WERI-Rb-1 (cell line): ENCODE results near the gene DNAH10.

Source experiments
- DNase-seq: peaks from one replicate; pipeline ENCODE4 v3.0.0-alpha.2; 2020
- H3K27ac ChIP-seq: fragments of 250-450 bp; sonication (Bioruptor Pico); 2 replicates; pipeline ENCODE4 v1.5.1; 2020; ENCODE audit warnings: mild to moderate bottlenecking, moderate library complexity
- H3K27me3 ChIP-seq: fragments of 250-450 bp; sonication (Bioruptor Pico); 2 replicates; pipeline ENCODE4 v1.5.1; 2021; ENCODE audit warnings: mild to moderate bottlenecking, low read depth, moderate library complexity; ENCODE audit not compliant: insufficient read depth, severe bottlenecking
- H3K36me3 ChIP-seq: fragments of 250-450 bp; sonication (Bioruptor Pico); 2 replicates; pipeline ENCODE4 v1.5.1; 2020; ENCODE audit warnings: mild to moderate bottlenecking, moderate library complexity
- H3K4me3 ChIP-seq: 2 replicates; pipeline ENCODE4 v1.5.1; 2011; ENCODE audit warnings: low read depth, mild to moderate bottlenecking, control low read depth, low read length
- H3K9me3 ChIP-seq: fragments of 250-450 bp; sonication (Bioruptor Pico); 2 replicates; pipeline ENCODE4 v1.5.1; 2021; ENCODE audit warnings: mild to moderate bottlenecking, moderate library complexity; ENCODE audit not compliant: severe bottlenecking
- TF ChIP-seq, protein P1 (sequence below): IDR thresholded peaks from 2 replicates; pipeline ENCODE4 v1.5.1; 2011; ENCODE audit warnings: low read depth, mild to moderate bottlenecking, control low read depth, inconsistent platforms, low read length

DNAH10 gene

DNA sequence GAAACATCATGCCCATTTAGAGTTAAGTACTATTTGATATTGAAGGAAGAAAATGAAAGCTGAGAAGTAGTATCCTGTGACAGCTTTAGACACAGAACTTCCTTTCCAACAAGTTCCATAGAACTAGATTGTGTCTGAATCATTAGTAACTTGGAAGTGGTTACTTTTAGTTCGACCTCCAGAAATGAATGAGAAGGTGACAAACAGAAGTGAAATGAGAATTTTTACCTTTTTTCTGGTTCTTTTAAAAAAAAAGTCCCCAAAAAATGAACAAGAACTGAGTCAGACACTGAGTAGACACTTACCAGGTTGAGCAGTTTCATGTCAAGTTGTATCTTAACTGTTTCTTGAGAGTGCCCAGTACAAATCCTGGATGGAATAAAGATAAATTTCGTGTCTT is 46.9 kb upstream of the DNAH10 start:
- no peak overlapping the region for H3K27ac ChIP-seq

DNA sequence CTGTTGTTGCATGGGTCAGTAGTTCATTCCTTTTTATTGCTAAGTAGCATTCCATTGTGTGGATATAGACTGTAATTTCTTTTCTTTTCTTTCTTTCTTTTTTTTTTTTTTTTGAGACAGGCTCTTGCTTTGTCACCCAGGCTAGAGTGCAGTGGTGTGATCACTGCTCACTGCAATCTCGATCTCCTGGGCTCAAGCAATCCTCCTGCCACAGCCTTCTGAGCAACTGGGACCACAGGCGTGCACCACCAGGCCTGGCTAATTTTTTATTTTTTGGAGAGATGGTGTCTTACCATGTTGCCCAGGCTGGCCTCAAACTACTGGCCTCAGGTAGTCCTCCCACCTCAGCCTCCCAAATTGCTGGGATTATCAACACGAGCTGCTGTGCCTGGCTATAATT is 44.8 kb upstream of the DNAH10 start:
- DNase-seq, result no peak
- Histone ChIP-seq H3K27ac (no peak overlapping the region), H3K27me3 (no peaks in the 10 kb centered on the region), H3K4me3 (no peak overlapping the region), H3K36me3 (peaks cover 10% of the 10 kb centered on the region), H3K9me3 (no peaks in the 10 kb centered on the region)
- TF ChIP-seq, protein P1, sequence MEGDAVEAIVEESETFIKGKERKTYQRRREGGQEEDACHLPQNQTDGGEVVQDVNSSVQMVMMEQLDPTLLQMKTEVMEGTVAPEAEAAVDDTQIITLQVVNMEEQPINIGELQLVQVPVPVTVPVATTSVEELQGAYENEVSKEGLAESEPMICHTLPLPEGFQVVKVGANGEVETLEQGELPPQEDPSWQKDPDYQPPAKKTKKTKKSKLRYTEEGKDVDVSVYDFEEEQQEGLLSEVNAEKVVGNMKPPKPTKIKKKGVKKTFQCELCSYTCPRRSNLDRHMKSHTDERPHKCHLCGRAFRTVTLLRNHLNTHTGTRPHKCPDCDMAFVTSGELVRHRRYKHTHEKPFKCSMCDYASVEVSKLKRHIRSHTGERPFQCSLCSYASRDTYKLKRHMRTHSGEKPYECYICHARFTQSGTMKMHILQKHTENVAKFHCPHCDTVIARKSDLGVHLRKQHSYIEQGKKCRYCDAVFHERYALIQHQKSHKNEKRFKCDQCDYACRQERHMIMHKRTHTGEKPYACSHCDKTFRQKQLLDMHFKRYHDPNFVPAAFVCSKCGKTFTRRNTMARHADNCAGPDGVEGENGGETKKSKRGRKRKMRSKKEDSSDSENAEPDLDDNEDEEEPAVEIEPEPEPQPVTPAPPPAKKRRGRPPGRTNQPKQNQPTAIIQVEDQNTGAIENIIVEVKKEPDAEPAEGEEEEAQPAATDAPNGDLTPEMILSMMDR, result no peak

More for the DNA sequence above, 46.9 kb upstream of the DNAH10 start:
- TF ChIP-seq, protein P1, result no peak
- H3K27me3 ChIP-seq, result no peaks in the 10 kb centered on the region
- DNase-seq, result no peak
- H3K4me3 ChIP-seq, result no peak overlapping the region
- H3K9me3 ChIP-seq, result no peaks in the 10 kb centered on the region
- H3K36me3 ChIP-seq, result peaks cover 8% of the 10 kb centered on the region

DNA sequence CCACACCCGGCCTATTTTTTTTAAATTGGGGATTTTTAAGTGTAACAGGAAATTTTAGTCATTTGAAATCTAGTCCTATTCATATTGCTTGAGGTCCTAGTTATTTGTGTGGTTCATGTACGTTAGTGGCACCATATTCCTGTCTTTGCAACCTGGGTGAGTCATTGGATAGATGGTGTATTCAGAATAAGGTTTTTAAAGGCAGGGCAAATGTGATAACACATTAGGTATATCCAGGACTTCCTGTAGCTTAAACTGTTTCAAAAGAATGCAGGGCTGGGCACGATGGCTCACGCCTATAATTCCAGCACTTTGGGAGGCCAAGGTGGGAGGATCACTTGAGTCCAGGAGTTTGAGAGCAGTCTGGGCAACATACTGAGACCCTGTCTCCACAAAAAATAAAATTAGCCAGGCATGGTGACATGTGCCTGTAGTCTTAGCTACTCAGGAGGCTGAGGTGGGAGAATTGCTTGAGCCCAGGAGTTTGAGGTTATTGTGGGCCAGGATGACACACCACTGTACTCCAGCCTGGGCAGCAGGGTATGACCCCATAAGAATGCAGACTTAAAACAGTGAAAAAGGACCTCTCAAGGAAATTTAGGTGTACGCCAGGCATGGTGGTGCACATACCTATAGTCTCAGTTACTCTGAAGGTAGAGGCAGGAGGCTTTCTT is 41.8 kb upstream of the DNAH10 start:
- TF ChIP-seq, protein P1, result no peak
- H3K9me3 ChIP-seq, result no peaks in the 10 kb centered on the region
- H3K36me3 ChIP-seq, result peaks cover 26% of the 10 kb centered on the region
- H3K4me3 ChIP-seq, result no peak overlapping the region
- DNase-seq, result no peak
- H3K27ac ChIP-seq, result no peak overlapping the region
- H3K27me3 ChIP-seq, result no peaks in the 10 kb centered on the region

DNA sequence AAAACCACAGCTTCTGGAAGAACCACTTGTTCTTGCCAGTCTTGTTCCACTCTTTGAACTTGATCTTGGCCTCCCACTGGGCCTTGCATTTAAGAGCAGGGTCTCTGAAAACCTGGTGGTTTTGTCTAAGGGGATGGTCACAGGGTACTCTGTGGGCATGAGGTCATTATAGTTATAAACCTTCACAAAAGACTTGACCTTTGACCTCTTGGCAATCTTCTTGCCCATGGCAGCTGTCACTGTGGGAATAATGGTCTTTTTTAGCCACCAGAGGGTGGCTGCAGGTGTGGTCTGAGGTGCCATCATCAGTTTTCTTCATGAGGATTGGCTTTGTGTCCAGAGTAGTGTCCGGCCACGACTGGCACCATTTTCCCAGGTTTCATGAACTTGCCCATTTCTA is 40.9 kb upstream of the DNAH10 start:
- no peak overlapping the region for H3K4me3 ChIP-seq
- no peak overlapping the region for H3K27ac ChIP-seq
- no peaks in the 10 kb centered on the region for H3K9me3 ChIP-seq
- no peaks in the 10 kb centered on the region for H3K27me3 ChIP-seq
- peaks cover 34% of the 10 kb centered on the region for H3K36me3 ChIP-seq
- TF ChIP-seq, protein P1, result no peak
- DNase-seq, result no peak

DNA sequence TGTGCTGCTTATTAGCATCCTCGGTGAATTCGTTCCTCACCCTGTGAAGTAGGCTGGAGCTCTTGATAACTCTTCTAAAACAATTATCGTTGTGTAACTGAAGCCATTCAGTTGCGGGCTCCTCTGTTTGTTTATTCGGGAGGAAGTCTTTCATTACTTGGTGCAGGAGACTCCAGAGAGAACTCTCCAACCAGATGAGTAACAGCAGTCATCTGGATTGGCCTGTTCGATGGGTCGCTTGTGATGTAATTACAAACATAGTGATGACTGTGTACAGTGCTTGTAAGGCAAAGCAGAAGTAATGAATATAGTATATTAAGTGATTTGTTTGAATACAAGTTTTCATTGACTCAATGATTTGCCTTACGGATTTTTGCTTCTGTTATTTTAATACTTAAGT is 39.1 kb upstream of the DNAH10 start:
- no peak overlapping the region for H3K27ac ChIP-seq
- TF ChIP-seq, protein P1, result no peak
- H3K27me3 ChIP-seq, result no peaks in the 10 kb centered on the region
- H3K36me3 ChIP-seq, result peaks cover 47% of the 10 kb centered on the region
- DNase-seq, result no peak
- no peaks in the 10 kb centered on the region for H3K9me3 ChIP-seq
- H3K4me3 ChIP-seq, result no peak overlapping the region

DNA sequence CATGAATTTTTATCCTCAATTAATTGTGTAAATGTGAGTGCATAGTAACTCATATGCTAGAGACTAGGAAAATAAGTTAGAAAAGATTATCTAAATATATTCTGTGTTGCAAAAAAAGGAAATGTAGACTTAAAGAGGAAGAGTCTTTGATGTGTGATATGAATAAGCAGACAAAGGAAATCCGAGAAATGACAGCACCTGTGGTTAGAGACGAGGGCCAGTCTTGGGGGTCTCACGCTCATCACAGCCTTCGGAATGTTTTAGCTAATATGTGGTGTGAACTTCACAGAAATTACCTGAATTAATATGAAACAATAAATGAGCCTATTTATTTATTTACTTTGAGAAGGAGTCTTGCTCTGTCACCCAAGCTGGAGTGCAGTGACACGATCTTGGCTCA is 38.3 kb upstream of the DNAH10 start:
- TF ChIP-seq, protein P1, result no peak
- Histone ChIP-seq H3K4me3 (no peak overlapping the region), H3K36me3 (peaks cover 47% of the 10 kb centered on the region), H3K9me3 (no peaks in the 10 kb centered on the region), H3K27ac (no peak overlapping the region), H3K27me3 (no peaks in the 10 kb centered on the region)
- no peak for DNase-seq
